ENCODE data around the gene OR11A1. TPM values are rescaled to one million over a fixed set of nuclear protein-coding genes. Genes with fewer than 3 reads are reported as not detected.
A peak's percentile ranks its signal among the peaks of the same experiment; 100 is the strongest.

OR11A1 gene
- polyA plus RNA-seq, 1 of the 3 experiments (the other 2 are of a cell fraction), result not detected

DNA sequence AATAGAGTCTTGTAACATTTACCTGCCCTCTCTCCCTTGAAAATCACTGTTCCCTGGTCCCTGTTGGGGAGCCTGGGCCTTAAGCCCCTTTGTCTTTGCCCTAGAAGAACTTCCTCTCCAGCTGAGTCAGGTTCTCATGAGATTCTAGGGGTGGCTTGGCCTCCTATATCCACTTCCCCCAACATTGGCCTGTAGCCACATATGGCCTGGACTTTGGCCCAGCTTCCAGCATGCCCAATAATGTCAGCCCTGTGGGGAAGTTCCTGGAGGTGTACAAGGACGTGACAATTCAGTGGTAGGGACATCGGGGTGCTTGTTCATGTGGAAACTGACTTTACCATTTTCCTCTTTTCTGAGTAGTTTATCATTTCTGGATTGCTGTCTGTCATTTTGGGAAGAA lies 48.1 kb upstream of the OR11A1 start (continued):
- no peak for TF ChIP-seq PBX3 (IDR thresholded peaks at IDR 0.05)
- no peak for TF ChIP-seq RFX5 (IDR thresholded peaks at IDR 0.05; ENCODE audit: low read length)
- no peak for TF ChIP-seq EP300 (IDR thresholded peaks at IDR 0.05; ENCODE audit: borderline replicate concordance in 1 of 2, low read depth in 1 of 2, low read length in 1 of 2)
- TF ChIP-seq POLR2AphosphoS5 (IDR thresholded peaks at IDR 0.05; ENCODE audit: low read depth, low read length), result no peak
- no peak for TF ChIP-seq TCF12 (IDR thresholded peaks at IDR 0.05)
- TF ChIP-seq YY1 (IDR thresholded peaks at IDR 0.05; ENCODE audit: low read depth), result no peak

GRCh38 chr6:29502597-29502996 lies 45.7 kb upstream of the OR11A1 start:
- DNase-seq, result no peak
- H3K79me2 ChIP-seq (ENCODE audit: insufficient read depth), result no peaks in the 10 kb centered on the region
- no peak overlapping the region; the same call in 1 of the 2 replicates for H2AFZ ChIP-seq (ENCODE audit: low read depth)
- H3K27ac ChIP-seq (ENCODE audit: low read depth in 2 of 2, low read length in 1 of 2), result peak overlapping the region in 1 of 2 experiments; percentile 52; a peak in 2 of 4 replicates
- no peak overlapping the region for H3K4me3 ChIP-seq (ENCODE audit: low read depth in 2 of 2, low read length in 1 of 2)
- no peaks in the 10 kb centered on the region for H3F3A ChIP-seq (replicated peaks; ENCODE audit: insufficient read depth)
- H3K36me3 ChIP-seq (replicated peaks in 1 of 2; ENCODE audit: control insufficient read depth in 1 of 2, insufficient read depth in 2 of 2, low read length in 1 of 2), result no peaks in the 10 kb centered on the region
- TF ChIP-seq NFIC (IDR thresholded peaks at IDR 0.05; ENCODE audit: borderline replicate concordance) (no peak), TAF1 (IDR thresholded peaks at IDR 0.05; ENCODE audit: borderline replicate concordance, low read depth, low read length) (no peak), ELF1 (IDR thresholded peaks at IDR 0.05) (no peak), RCOR1 (IDR thresholded peaks at IDR 0.05; ENCODE audit: low read length) (no peak)
- TF ChIP-seq, protein P1, sequence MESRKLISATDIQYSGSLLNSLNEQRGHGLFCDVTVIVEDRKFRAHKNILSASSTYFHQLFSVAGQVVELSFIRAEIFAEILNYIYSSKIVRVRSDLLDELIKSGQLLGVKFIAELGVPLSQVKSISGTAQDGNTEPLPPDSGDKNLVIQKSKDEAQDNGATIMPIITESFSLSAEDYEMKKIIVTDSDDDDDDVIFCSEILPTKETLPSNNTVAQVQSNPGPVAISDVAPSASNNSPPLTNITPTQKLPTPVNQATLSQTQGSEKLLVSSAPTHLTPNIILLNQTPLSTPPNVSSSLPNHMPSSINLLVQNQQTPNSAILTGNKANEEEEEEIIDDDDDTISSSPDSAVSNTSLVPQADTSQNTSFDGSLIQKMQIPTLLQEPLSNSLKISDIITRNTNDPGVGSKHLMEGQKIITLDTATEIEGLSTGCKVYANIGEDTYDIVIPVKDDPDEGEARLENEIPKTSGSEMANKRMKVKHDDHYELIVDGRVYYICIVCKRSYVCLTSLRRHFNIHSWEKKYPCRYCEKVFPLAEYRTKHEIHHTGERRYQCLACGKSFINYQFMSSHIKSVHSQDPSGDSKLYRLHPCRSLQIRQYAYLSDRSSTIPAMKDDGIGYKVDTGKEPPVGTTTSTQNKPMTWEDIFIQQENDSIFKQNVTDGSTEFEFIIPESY (IDR thresholded peaks at IDR 0.05; ENCODE audit: borderline replicate concordance, low read depth), result no peak
- POLR2A ChIA-PET, result no interaction called here
- no peaks in the 10 kb centered on the region for H4K20me1 ChIP-seq (ENCODE audit: insufficient read depth)
- WGBS (ENCODE audit: low lambda C conversion rate), result 8% methylated on average over 4 of the region's 5 CpGs
- H3K9ac ChIP-seq, result no peak overlapping the region
- H3K9me3 ChIP-seq, result no peaks in the 10 kb centered on the region
- CTCF ChIA-PET, result no interaction called here
- H3K4me1 ChIP-seq (ENCODE audit: control insufficient read depth in 1 of 2, insufficient read depth in 2 of 2, low read depth in 1 of 2, low read length in 1 of 2), result 0 out of 4 replicates have a peak, but pooled peaks cover 0 to 7% of the 10 kb centered on the region in 2 experiments
- no peaks in the 10 kb centered on the region for H3K9me2 ChIP-seq
- H3K27me3 ChIP-seq (ENCODE audit: insufficient read depth), result peaks cover 40% of the 10 kb centered on the region
- H3K4me2 ChIP-seq, result peak overlapping the region; percentile 8; the same call in 1 of the 2 replicates

GRCh38 chr6:29502181-29502580 lies 45.3 kb upstream of the OR11A1 start:
- no peaks in the 10 kb centered on the region for H3F3A ChIP-seq (replicated peaks; ENCODE audit: insufficient read depth)
- no peaks in the 10 kb centered on the region for H3K9me2 ChIP-seq
- CTCF ChIA-PET, result no interaction called here
- no peak overlapping the region for H3K4me3 ChIP-seq (ENCODE audit: low read depth in 2 of 2, low read length in 1 of 2)
- DNase-seq, result no peak
- peaks cover 42% of the 10 kb centered on the region for H3K27me3 ChIP-seq (ENCODE audit: insufficient read depth)
- 0% methylated on average over 3 of the region's 3 CpGs for WGBS (ENCODE audit: low lambda C conversion rate)
- no peak for TF ChIP-seq PBX3 (IDR thresholded peaks at IDR 0.05)
- no peak for TF ChIP-seq FOSL2 (IDR thresholded peaks at IDR 0.05; ENCODE audit: borderline replicate concordance, low read depth)
- H3K9ac ChIP-seq, result no peak overlapping the region
- peak overlapping the region; percentile 8; the same call in 1 of the 2 replicates for H3K4me2 ChIP-seq
- no peaks in the 10 kb centered on the region for H3K79me2 ChIP-seq (ENCODE audit: insufficient read depth)
- no peaks in the 10 kb centered on the region for H3K36me3 ChIP-seq (replicated peaks in 1 of 2; ENCODE audit: control insufficient read depth in 1 of 2, insufficient read depth in 2 of 2, low read length in 1 of 2)
- POLR2A ChIA-PET, result no interaction called here
- H3K9me3 ChIP-seq, result no peaks in the 10 kb centered on the region
- no peak overlapping the region for H2AFZ ChIP-seq (ENCODE audit: low read depth)
- H4K20me1 ChIP-seq (ENCODE audit: insufficient read depth), result no peaks in the 10 kb centered on the region
- 0 out of 4 replicates have a peak, but pooled peaks cover 0 to 7% of the 10 kb centered on the region in 2 experiments for H3K4me1 ChIP-seq (ENCODE audit: control insufficient read depth in 1 of 2, insufficient read depth in 2 of 2, low read depth in 1 of 2, low read length in 1 of 2)
- peak overlapping the region in 1 of 2 experiments; percentile 52; a peak in 1 of 4 replicates for H3K27ac ChIP-seq (ENCODE audit: low read depth in 2 of 2, low read length in 1 of 2)

All from SK-N-SH (cell line).